MM.1S (cell line): ENCODE measurements around the gene PSMA2.

Experiments used
- EZH2 ChIP-seq: fragments of 300-600 bp; sonication (generic); optimal IDR thresholded peaks from 2 replicates; pipeline ENCODE3; 2017; ENCODE audit warnings: low read depth, mild to moderate bottlenecking, antibody characterized with exemption, low read length, mixed read lengths
- EZH2phosphoT487 ChIP-seq: fragments of 300-600 bp; sonication (generic); IDR thresholded peaks from 2 replicates; pipeline ENCODE4 v1.6.1; 2018; ENCODE audit warnings: antibody characterized with exemption, low read length
- TF ChIP-seq, protein P1 (sequence below): fragments of 300-600 bp; sonication (generic); IDR thresholded peaks from 2 replicates; pipeline ENCODE4 v1.5.1; 2016; ENCODE audit warnings: antibody characterized with exemption, low read length, mixed read lengths

DNA sequence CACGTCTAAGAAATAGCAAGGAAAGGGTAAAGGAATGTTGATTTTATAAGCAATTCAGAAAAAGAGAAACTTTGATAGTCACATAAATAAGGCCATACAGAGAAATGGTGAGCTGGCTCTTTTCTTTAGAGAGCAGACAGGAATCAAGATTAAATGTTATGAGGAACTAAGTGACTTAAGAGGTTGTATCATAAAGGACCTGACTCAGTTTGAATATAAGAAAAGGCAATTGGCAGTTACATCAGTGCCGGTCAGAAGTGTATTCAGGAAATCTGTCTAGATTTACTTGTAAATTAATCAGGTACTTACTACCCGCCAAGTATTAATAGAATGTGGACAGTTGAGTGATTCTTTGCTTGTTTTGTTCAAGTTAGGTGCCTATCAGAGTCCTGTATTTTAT is 2.3 kb upstream of the PSMA2 start:
- TF ChIP-seq, protein P1, sequence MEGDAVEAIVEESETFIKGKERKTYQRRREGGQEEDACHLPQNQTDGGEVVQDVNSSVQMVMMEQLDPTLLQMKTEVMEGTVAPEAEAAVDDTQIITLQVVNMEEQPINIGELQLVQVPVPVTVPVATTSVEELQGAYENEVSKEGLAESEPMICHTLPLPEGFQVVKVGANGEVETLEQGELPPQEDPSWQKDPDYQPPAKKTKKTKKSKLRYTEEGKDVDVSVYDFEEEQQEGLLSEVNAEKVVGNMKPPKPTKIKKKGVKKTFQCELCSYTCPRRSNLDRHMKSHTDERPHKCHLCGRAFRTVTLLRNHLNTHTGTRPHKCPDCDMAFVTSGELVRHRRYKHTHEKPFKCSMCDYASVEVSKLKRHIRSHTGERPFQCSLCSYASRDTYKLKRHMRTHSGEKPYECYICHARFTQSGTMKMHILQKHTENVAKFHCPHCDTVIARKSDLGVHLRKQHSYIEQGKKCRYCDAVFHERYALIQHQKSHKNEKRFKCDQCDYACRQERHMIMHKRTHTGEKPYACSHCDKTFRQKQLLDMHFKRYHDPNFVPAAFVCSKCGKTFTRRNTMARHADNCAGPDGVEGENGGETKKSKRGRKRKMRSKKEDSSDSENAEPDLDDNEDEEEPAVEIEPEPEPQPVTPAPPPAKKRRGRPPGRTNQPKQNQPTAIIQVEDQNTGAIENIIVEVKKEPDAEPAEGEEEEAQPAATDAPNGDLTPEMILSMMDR = no peak
- TF ChIP-seq EZH2 (no peak), EZH2phosphoT487 (no peak)
